DMS79 (cell line): Measurements from ENCODE around the gene ZNF407.

Experiments used
- DNase-seq: peaks from one replicate; lab custom pipeline; 2025; lab: John Stamatoyannopoulos, UW

Gene ZNF407

DNA sequence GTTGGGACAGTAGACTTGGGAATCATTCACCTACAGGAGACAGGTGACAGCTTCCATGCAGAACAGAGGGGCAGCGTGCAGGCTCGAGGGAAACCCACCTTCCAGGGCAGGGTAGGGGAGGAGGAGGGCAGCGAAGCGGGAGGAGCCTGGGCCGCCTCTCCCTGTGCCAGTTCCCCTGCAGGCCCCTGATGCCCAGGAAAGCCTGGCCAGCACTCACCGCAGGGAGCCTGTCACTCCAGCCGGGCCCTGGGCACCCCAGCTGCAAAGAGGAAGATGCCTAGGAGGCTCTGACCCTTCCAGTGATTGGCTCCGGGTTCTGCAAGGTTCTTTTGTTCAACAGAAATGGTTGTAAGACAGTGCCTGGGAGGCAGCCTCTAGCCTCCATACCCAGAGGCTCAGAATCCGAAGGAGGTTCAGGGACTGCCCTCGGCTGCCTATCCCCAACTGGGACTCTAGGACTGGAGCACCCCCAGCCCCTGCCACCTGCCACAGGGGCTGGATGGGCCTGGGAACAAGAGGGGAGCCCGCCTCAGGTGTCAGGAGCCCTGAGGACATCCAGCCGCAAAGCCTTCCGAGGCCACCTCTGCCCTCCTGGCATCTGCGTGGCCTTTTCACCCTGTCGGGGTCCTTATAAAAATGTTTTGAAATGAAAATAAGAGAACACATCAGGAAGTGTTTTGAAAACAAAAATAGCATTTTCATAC, 508.0 kb downstream of the ZNF407 start:
- no peak for DNase-seq

DNA sequence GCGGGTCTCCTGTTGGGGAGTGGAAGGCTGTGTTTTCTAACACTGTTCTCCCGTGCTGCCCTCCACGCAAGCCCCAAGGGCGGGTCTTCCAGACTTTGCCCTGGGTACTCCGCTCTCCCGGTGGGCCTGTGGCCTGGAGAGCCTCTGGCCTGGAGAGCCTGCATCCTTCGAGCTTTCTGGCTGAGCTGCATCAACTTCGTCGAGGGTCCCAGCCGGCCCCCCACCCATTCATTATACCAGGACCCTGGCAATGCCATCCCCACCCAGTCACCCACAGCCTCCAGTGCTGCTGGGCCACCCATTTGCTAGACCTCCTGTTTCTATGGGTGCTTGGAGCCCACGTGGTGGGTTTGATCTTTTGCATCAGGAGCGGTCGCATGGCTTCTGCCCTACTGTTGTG, 509.1 kb downstream of the ZNF407 start:
- DNase-seq = no peak

DNA sequence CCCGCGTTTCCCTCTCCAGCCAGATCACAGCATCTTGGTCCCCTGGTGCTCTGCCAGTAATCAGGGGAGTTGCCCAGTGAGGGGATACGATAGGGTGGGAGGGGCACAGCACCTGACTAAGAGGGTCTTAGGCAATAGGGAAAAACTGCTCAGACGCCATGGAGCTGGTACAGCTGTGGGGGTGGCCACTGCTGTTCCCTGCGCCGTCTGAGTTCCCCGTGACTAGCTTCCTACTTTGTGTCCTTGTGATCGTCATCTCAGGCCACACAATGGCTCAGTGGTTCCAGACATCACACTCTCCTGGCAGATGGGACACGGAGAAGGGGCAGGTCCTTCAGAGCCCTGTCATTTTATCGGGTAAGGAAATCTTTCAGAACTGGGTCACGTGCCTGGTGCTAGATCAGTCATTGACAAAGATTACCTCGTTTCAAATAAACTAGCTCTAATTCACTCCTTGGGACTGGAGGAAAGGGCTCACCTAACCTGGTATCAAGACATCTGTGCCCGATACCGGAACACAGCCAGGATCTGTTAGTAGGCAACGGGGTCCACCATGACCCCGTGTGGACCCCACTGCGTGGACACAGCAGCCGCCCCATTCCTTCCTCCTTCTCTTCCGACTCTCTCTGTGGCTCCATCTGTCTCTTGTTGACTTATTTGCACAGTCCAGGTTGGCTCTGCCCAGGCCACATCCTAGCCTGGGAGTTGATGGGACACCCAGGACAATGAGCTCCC, 509.7 kb downstream of the ZNF407 start:
- DNase-seq = no peak

DNA sequence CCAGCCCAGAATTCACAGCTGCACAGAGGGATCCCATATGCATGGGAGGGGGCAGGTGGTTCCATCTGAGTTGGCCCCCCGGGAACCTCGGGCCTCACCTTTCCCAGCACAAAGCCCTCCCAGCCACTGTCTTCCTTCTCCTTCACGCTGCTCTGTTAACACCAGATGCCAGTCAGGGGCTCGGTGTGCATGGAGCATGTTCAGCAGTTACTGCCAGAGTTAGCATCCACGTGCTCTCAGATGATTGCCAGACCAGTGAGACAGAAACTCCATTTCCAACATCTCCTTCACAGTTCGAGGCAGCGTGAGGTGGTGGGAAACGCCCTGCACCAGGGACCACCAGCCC, 510.2 kb downstream of the ZNF407 start:
- no peak for DNase-seq

DNA sequence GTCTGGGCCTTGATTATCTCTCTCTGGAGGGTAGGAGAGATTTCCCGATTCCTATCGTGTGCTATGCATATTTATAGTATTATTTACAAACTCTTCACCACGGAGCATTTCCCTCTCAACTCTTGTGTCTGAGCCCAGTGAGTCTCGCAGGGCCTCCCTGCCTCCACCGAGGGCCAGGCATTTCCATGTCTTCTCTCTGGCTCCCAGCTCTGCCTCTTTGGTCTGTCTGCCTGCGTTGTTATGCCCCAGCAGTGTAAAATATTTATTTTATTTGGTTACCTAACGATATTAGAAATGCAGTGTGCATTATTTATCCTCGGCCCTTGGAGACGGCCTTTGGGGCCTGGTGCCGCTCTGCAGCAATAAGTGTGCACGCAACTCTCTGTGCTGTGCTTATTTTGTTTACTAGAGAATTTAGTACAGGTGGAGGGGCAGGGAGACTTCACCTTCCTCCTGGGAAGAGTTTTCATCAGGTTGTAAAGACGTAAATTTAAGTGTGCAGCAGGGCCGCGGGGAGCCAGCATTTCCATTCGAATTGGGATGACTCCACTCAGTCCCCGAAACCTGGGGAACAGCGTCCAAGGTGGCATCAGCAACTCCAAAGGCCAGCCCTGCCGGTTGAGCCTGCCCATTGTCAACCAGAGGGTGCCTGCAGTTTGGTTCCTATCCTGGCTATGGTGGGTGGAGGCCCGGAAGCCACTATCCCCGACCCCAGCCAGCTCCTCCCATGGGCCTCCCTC, 511.1 kb downstream of the ZNF407 start:
- no peak for DNase-seq

DNA sequence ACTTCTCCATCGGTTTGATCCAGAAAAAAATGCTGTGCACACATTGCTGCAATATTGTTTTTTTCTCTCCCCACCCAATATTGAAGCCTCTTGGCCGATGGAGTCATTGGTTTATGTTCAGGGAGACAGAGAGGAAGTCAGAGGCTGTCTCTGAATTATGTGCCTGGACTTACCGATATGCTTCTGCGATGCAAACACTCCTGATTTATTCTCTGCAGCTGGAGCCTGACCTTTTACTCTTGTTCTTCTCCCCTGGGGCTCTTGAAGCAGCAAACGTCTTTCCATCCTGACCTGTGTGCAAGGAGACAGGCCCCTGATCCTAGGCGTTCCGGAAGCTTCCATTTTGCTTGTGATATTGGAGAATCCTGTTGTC, 511.6 kb downstream of the ZNF407 start:
- no peak for DNase-seq

- no peak for DNase-seq
These were observed 512.1 kb downstream of the ZNF407 start for GRCh38 chr18:75109819-75110218.

GRCh38 chr18:75110311-75110710, 512.6 kb downstream of the ZNF407 start:
- DNase-seq = no peak

- DNase-seq = no peak
These were observed 513.3 kb downstream of the ZNF407 start for GRCh38 chr18:75110846-75111415.

GRCh38 chr18:75111760-75112159, 514.1 kb downstream of the ZNF407 start:
- DNase-seq = no peak

- no peak for DNase-seq
These were observed 514.8 kb downstream of the ZNF407 start for GRCh38 chr18:75112186-75113096.

GRCh38 chr18:75113455-75113854, 515.8 kb downstream of the ZNF407 start:
- DNase-seq = no peak

GRCh38 chr18:75114231-75114764, 516.6 kb downstream of the ZNF407 start:
- no peak for DNase-seq
